ENCODE results near the gene CFD.

The CFD gene

DNA sequence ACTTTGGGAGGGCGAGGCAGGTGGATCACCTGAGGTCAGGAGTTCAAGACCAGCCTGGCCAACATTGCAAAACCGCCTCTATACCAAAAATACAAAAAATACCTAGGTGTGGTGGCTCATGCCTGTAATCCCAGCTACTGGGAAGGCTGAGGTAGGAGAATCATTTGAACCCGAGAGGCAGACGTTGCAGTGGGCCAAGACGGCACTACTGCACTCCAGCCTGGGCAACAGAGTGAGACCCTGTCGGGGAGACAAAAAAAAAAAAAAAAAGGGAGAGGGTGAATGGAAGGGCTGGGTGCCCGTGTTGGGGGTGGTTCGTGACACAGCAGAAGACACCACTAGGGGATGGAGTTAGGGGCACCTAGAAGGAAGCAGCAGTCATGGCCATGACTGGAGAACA lies 10.8 kb downstream of the CFD start:
- H3K4me2 ChIP-seq (ENCODE audit: low read length), result no peak overlapping the region
- H3K79me2 ChIP-seq, result no peaks in the 10 kb centered on the region
- TF ChIP-seq, protein P1, sequence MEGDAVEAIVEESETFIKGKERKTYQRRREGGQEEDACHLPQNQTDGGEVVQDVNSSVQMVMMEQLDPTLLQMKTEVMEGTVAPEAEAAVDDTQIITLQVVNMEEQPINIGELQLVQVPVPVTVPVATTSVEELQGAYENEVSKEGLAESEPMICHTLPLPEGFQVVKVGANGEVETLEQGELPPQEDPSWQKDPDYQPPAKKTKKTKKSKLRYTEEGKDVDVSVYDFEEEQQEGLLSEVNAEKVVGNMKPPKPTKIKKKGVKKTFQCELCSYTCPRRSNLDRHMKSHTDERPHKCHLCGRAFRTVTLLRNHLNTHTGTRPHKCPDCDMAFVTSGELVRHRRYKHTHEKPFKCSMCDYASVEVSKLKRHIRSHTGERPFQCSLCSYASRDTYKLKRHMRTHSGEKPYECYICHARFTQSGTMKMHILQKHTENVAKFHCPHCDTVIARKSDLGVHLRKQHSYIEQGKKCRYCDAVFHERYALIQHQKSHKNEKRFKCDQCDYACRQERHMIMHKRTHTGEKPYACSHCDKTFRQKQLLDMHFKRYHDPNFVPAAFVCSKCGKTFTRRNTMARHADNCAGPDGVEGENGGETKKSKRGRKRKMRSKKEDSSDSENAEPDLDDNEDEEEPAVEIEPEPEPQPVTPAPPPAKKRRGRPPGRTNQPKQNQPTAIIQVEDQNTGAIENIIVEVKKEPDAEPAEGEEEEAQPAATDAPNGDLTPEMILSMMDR (IDR thresholded peaks at IDR 0.05), result no peak
- no peak overlapping the region for H3K27ac ChIP-seq
- H3K9me3 ChIP-seq (ENCODE audit: control insufficient read depth, low read length), result no peaks in the 10 kb centered on the region
- no peaks in the 10 kb centered on the region for H3K36me3 ChIP-seq (ENCODE audit: control insufficient read depth, insufficient read depth, low read length)
- H3K27me3 ChIP-seq (ENCODE audit: control insufficient read depth, insufficient read depth, low read length), result no peaks in the 10 kb centered on the region
- no peaks in the 10 kb centered on the region for H3K4me1 ChIP-seq
- no peak overlapping the region for H3K9ac ChIP-seq
- no peak overlapping the region for H2AFZ ChIP-seq
- no peak overlapping the region for H3K4me3 ChIP-seq (ENCODE audit: low read depth, low read length)

DNA sequence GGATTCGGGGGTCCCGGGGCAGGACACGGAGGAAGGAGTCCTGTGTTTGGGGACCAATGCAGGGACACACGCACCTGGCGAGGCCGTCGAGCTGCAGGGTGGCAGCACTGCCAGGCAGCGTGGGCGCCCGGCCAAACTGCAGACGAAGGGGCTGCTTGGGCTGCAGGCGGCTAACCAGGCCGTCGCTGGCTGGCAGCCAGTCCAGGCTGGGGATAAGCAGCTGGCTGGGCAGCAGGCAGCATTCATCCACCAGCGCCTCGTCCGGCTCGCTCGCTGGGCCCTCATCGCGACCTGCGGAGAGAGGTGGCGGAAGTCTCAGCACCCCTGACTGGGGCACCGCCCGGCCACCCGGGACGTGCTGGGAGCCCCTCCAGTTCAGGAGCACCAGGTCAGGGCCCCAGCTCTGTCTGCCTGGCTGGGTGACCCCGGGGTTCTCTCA lies 11.5 kb downstream of the CFD start:
- TF ChIP-seq, protein P1 (IDR thresholded peaks at IDR 0.05), result no peak
- no peak overlapping the region for H3K4me3 ChIP-seq (ENCODE audit: low read depth, low read length)
- no peak overlapping the region for H3K9ac ChIP-seq
- H3K27ac ChIP-seq, result no peak overlapping the region
- H3K4me2 ChIP-seq (ENCODE audit: low read length), result no peak overlapping the region
- no peak overlapping the region for H2AFZ ChIP-seq
- no peaks in the 10 kb centered on the region for H3K79me2 ChIP-seq
- H3K4me1 ChIP-seq, result no peaks in the 10 kb centered on the region
- H3K9me3 ChIP-seq (ENCODE audit: control insufficient read depth, low read length), result no peaks in the 10 kb centered on the region
- H3K27me3 ChIP-seq (ENCODE audit: control insufficient read depth, insufficient read depth, low read length), result no peaks in the 10 kb centered on the region
- no peaks in the 10 kb centered on the region for H3K36me3 ChIP-seq (ENCODE audit: control insufficient read depth, insufficient read depth, low read length)

DNA sequence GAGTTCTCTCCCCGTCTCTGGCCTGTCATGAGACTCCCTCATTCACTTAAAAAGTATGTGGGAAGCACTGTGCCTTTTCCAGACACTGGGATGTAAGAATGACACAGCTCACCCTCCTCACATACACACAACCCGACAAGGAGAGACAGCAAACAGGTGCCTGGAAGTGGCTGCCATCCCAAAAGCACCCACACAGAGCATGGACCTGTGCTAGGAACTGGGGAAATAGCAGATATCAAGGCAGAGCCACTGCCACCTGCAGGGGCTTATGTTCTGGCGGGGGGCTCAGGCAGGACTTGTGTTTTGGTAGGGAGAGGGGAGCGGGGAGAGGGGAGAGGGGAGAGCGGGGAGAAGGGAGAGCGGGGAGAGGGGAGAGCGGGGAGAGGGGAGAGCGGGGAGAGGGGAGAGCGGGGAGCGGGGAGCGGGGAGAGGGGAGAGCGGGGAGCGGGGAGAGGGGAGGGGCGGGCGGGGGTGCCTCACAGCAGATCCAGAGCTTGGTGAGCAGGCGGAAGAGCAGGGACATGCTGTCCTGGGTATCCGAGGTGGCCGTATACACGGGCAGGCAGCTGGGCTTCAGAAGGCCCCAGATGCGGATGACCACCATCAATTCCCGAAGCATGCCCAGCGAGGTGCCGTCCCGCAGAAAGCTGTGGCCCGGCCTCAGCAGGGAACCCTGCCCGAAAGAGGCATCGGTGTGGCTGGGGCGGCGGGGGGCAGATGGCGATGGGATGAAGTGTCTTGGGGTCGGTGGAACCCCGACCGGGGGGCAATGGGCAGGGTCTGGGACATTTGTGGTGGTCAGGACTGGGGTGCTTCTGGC lies 12.2 kb downstream of the CFD start:
- Histone ChIP-seq H3K4me2 (ENCODE audit: low read length) (no peak overlapping the region), H3K9me3 (ENCODE audit: control insufficient read depth, low read length) (no peaks in the 10 kb centered on the region), H3K9ac (no peak overlapping the region), H3K36me3 (ENCODE audit: control insufficient read depth, insufficient read depth, low read length) (no peaks in the 10 kb centered on the region), H3K4me1 (no peaks in the 10 kb centered on the region), H3K27me3 (ENCODE audit: control insufficient read depth, insufficient read depth, low read length) (no peaks in the 10 kb centered on the region), H3K79me2 (no peaks in the 10 kb centered on the region), H3K27ac (no peak overlapping the region), H2AFZ (no peak overlapping the region), H3K4me3 (ENCODE audit: low read depth, low read length) (no peak overlapping the region)
- TF ChIP-seq, protein P1 (IDR thresholded peaks at IDR 0.05), result no peak

DNA sequence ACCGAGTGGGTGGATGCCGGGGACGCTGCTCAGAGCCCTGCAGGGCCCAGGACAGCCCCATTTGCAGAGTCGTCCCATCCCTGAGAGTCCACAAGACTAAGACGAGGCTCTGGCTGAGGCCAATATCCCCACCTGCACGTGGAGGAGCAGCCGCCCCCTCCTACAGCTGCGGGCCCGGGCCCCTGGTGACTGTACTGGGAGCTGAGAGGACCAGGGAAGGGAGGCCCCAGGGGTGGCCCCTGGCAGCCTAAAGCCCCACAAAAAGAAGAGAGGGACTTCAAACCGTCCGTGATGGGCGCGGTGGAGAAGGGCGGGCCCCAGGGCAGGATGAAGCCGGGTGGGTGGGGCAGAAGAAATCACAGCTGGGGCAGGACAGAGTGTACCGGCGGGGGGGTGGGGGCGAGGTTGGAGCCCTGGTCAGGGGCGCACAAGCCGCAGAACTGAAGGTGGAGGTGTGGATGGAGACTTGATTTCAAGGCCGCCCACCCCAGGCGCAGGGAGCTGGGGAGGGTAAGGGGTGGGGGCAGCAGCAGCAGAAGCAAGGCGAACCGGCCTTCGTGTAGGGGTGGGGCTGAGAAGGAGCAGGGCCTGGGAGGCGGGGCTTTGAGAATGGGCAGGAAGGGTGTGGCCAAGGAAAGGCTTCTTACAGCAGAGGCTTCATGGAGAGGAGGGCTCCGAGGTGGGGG lies 12.9 kb downstream of the CFD start:
- no peak overlapping the region for H2AFZ ChIP-seq
- TF ChIP-seq, protein P1 (IDR thresholded peaks at IDR 0.05), result no peak
- H3K9ac ChIP-seq, result no peak overlapping the region
- H3K27ac ChIP-seq, result no peak overlapping the region
- no peaks in the 10 kb centered on the region for H3K27me3 ChIP-seq (ENCODE audit: control insufficient read depth, insufficient read depth, low read length)
- no peaks in the 10 kb centered on the region for H3K9me3 ChIP-seq (ENCODE audit: control insufficient read depth, low read length)
- H3K4me3 ChIP-seq (ENCODE audit: low read depth, low read length), result no peak overlapping the region
- no peak overlapping the region for H3K4me2 ChIP-seq (ENCODE audit: low read length)
- H3K36me3 ChIP-seq (ENCODE audit: control insufficient read depth, insufficient read depth, low read length), result no peaks in the 10 kb centered on the region
- H3K79me2 ChIP-seq, result no peaks in the 10 kb centered on the region
- H3K4me1 ChIP-seq, result no peaks in the 10 kb centered on the region

Measured in parathyroid adenoma (tissue), 2 donors.